ENCODE measurements around the gene CAMTA2. TPM values are rescaled to one million over a fixed set of nuclear protein-coding genes. Genes with fewer than 3 reads are reported as not detected.

CAMTA2 gene
- total and polyA plus RNA-seq, 5 experiments from 2014 or later = 4.1 to 58.7 (median 18.9) TPM

Small RNA genes within 50 kb of the gene (microRNA-seq; reads per million reads assigned to microRNA genes)
- gene MIR6864 (ENCODE audit: borderline microRNAs expressed) (not detected), gene MIR6865 (ENCODE audit: borderline microRNAs expressed) (not detected)

Other genes with a start within 250 kb of the CAMTA2 start
- gene ZMYND15, start 247.8 kb downstream of the CAMTA2 start, total RNA-seq = under 1 TPM; 0.38 to 0.47 TPM
- gene ZMYND15, start 247.8 kb downstream of the CAMTA2 start, polyA plus RNA-seq = under 1 TPM in 1 of 3 donors, not detected in 2; 0.10 TPM
- gene CXCL16, start 247.7 kb downstream of the CAMTA2 start, total RNA-seq = 1 to 10 TPM; 5.5 to 5.6 TPM
- 1 to 10 TPM; 2.2 to 5.9 (median 2.5) TPM for gene CXCL16, start 247.7 kb downstream of the CAMTA2 start, polyA plus RNA-seq
- not detected for gene TM4SF5, start 215.8 kb downstream of the CAMTA2 start, total RNA-seq
- not detected for gene TM4SF5, start 215.8 kb downstream of the CAMTA2 start, polyA plus RNA-seq
- gene VMO1, start 201.3 kb downstream of the CAMTA2 start, total RNA-seq = under 1 TPM in 1 of 2 experiments, not detected in 1; 0.60 TPM
- gene VMO1, start 201.3 kb downstream of the CAMTA2 start, polyA plus RNA-seq = not detected
- gene GLTPD2, start 198.7 kb downstream of the CAMTA2 start, total RNA-seq = not detected
- under 1 TPM; 0.36 to 0.39 (median 0.39) TPM for gene GLTPD2, start 198.7 kb downstream of the CAMTA2 start, polyA plus RNA-seq
- gene PSMB6, start 191.5 kb downstream of the CAMTA2 start, total RNA-seq = 10 to 100 TPM; 56.5 to 61.6 TPM
- 100 to 1,000 TPM; 211 to 282 (median 256) TPM for gene PSMB6, start 191.5 kb downstream of the CAMTA2 start, polyA plus RNA-seq
- gene PLD2, start 180.5 kb downstream of the CAMTA2 start, total RNA-seq = 10 to 100 TPM; 21.4 to 27.9 TPM
- 1 to 10 TPM; 1.1 to 1.9 (median 1.9) TPM for gene PLD2, start 180.5 kb downstream of the CAMTA2 start, polyA plus RNA-seq
- gene MINK1, start 154.3 kb downstream of the CAMTA2 start, total RNA-seq = 100 to 1,000 TPM; 110 to 117 TPM
- gene MINK1, start 154.3 kb downstream of the CAMTA2 start, polyA plus RNA-seq = 10 to 100 TPM in 1 of 3 donors, 1 to 10 TPM in 2; 4.1 to 12.9 (median 8.1) TPM
- gene C17orf107, start 88.1 kb downstream of the CAMTA2 start, total RNA-seq = 1 to 10 TPM; 5.7 TPM
- gene C17orf107, start 88.1 kb downstream of the CAMTA2 start, polyA plus RNA-seq = 1 to 10 TPM; 1.5 to 1.8 (median 1.6) TPM
- 1 to 10 TPM in 1 of 2 experiments, under 1 TPM in 1; 0.94 to 1.3 TPM for gene CHRNE, start 84.6 kb downstream of the CAMTA2 start, total RNA-seq
- under 1 TPM; 0.19 to 0.58 (median 0.20) TPM for gene CHRNE, start 84.6 kb downstream of the CAMTA2 start, polyA plus RNA-seq
- gene GP1BA, start 55.4 kb downstream of the CAMTA2 start, total RNA-seq = not detected
- under 1 TPM in 2 of 3 donors, not detected in 1; 0.08 to 0.13 TPM for gene GP1BA, start 55.4 kb downstream of the CAMTA2 start, polyA plus RNA-seq
- gene SLC25A11, start 47.6 kb downstream of the CAMTA2 start, total RNA-seq = 10 to 100 TPM; 42.5 to 45.0 TPM
- 10 to 100 TPM; 75.3 to 78.6 (median 77.6) TPM for gene SLC25A11, start 47.6 kb downstream of the CAMTA2 start, polyA plus RNA-seq
- gene RNF167, start 47.4 kb downstream of the CAMTA2 start, total RNA-seq = 100 to 1,000 TPM; 143 to 145 TPM
- 10 to 100 TPM; 30.3 to 50.0 (median 32.2) TPM for gene RNF167, start 47.4 kb downstream of the CAMTA2 start, polyA plus RNA-seq
- gene PFN1, start 39.1 kb downstream of the CAMTA2 start, total RNA-seq = 100 to 1,000 TPM; 486 to 497 TPM
- 1,000 to 10,000 TPM; 1,824 to 2,067 (median 1,870) TPM for gene PFN1, start 39.1 kb downstream of the CAMTA2 start, polyA plus RNA-seq
- gene ENO3, start 36.6 kb downstream of the CAMTA2 start, total RNA-seq = 10 to 100 TPM; 35.2 to 36.7 TPM
- 1 to 10 TPM; 1.5 to 3.0 (median 1.8) TPM for gene ENO3, start 36.6 kb downstream of the CAMTA2 start, polyA plus RNA-seq
- 10 to 100 TPM; 50.5 to 52.6 TPM for gene SPAG7, start 19.9 kb downstream of the CAMTA2 start, total RNA-seq
- gene SPAG7, start 19.9 kb downstream of the CAMTA2 start, polyA plus RNA-seq = 100 to 1,000 TPM; 122 to 131 (median 129) TPM
- gene INCA1, start 9.8 kb upstream of the CAMTA2 start, total RNA-seq = under 1 TPM in 1 of 2 experiments, not detected in 1; 0.26 TPM
- gene INCA1, start 9.8 kb upstream of the CAMTA2 start, polyA plus RNA-seq = under 1 TPM in 1 of 3 donors, not detected in 2; 0.23 TPM
- 10 to 100 TPM; 20.8 to 21.1 TPM for gene KIF1C, start 10.3 kb upstream of the CAMTA2 start, total RNA-seq
- gene KIF1C, start 10.3 kb upstream of the CAMTA2 start, polyA plus RNA-seq = 1 to 10 TPM; 2.6 to 3.0 (median 3.0) TPM
- under 1 TPM in 1 of 2 experiments, not detected in 1; 0.25 TPM for gene SLC52A1, start 47.8 kb upstream of the CAMTA2 start, total RNA-seq
- not detected for gene SLC52A1, start 47.8 kb upstream of the CAMTA2 start, polyA plus RNA-seq
- 10 to 100 TPM; 12.6 to 12.7 TPM for gene ZFP3, start 90.8 kb upstream of the CAMTA2 start, total RNA-seq
- gene ZFP3, start 90.8 kb upstream of the CAMTA2 start, polyA plus RNA-seq = 1 to 10 TPM in 2 of 3 donors, under 1 TPM in 1; 0.51 to 2.1 (median 1.6) TPM
- gene ZNF232, start 124.2 kb upstream of the CAMTA2 start, total RNA-seq = 10 to 100 TPM; 14.0 to 18.9 TPM
- 1 to 10 TPM; 6.0 to 10.0 (median 7.3) TPM for gene ZNF232, start 124.2 kb upstream of the CAMTA2 start, polyA plus RNA-seq
- under 1 TPM; 0.33 to 0.39 TPM for gene USP6, start 128.4 kb upstream of the CAMTA2 start, total RNA-seq
- gene USP6, start 128.4 kb upstream of the CAMTA2 start, polyA plus RNA-seq = under 1 TPM; 0.02 to 0.06 (median 0.05) TPM
- 10 to 100 TPM; 32.4 to 32.5 TPM for gene ZNF594, start 204.2 kb upstream of the CAMTA2 start, total RNA-seq
- gene ZNF594, start 204.2 kb upstream of the CAMTA2 start, polyA plus RNA-seq = 1 to 10 TPM; 1.7 to 3.3 (median 3.3) TPM
- gene SCIMP, start 247.2 kb upstream of the CAMTA2 start, total RNA-seq = 1 to 10 TPM; 2.3 to 2.8 TPM
- gene SCIMP, start 247.2 kb upstream of the CAMTA2 start, polyA plus RNA-seq = under 1 TPM; 0.11 to 0.72 (median 0.22) TPM